GM23248 (cell line): ENCODE results near the gene ACADM.

Experiments used
- EZH2 ChIP-seq: fragments of 200-600 bp; sonication (generic); IDR thresholded peaks from 2 replicates; pipeline ENCODE4 v1.6.1; 2018; ENCODE audit warnings: antibody characterized with exemption, mild to moderate bottlenecking; ENCODE audit not compliant: insufficient read depth, poor library complexity, severe bottlenecking
- EZH2phosphoT487 ChIP-seq: fragments of 200-600 bp; sonication (generic); IDR thresholded peaks from 2 replicates; pipeline ENCODE4 v1.6.1; 2018; ENCODE audit warnings: antibody characterized with exemption, moderate library complexity, mild to moderate bottlenecking, low read depth; ENCODE audit not compliant: insufficient read depth

DNA sequence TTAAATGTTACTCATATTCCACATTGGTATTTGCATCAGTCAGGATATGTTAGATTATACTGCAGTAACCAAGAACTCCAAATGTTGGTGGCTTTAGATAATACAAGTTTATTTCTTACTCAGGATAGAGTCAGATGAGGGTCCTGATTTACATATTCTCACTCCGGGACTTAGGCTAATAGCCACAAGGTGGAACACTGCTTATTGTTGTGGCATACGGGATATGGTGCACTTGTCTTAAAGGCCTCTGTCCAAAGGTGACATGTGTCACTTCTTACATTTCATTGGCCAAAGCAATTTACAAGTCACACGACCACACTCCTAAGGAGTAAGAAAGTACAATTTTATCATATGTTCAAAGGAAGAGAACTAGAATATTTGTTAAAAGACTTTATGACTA lies 28.5 kb upstream of the ACADM start:
- TF ChIP-seq EZH2, result no peak
- no peak for TF ChIP-seq EZH2phosphoT487
